ENCODE measurements around the gene FIP1L1.

Gene FIP1L1

GRCh38 chr4:53498706-53499105, 121.3 kb downstream of the FIP1L1 start:
- Histone ChIP-seq H3K79me2 (ENCODE audit: low read length) (no peaks in the 10 kb centered on the region), H3K27ac (ENCODE audit: low read length) (no peak overlapping the region), H3K9ac (ENCODE audit: low read length) (no peak overlapping the region), H3K4me1 (ENCODE audit: low read length) (no peaks in the 10 kb centered on the region), H3K9me3 (ENCODE audit: insufficient read depth, low read length) (no peaks in the 10 kb centered on the region), H3K4me3 (ENCODE audit: low read length) (no peak overlapping the region), H2AFZ (ENCODE audit: low read depth, low read length) (no peak overlapping the region), H4K20me1 (ENCODE audit: insufficient read depth, low read length) (no peaks in the 10 kb centered on the region), H3K36me3 (replicated peaks; ENCODE audit: low read depth, low read length) (no peaks in the 10 kb centered on the region), H3K27me3 (ENCODE audit: low read depth, low read length) (no peaks in the 10 kb centered on the region), H3K4me2 (ENCODE audit: low read length) (no peak overlapping the region)
- TF ChIP-seq CTCF (IDR thresholded peaks at IDR 0.05; ENCODE audit: low read depth, low read length) (no peak), EZH2phosphoT487 (IDR thresholded peaks at IDR 0.05; ENCODE audit: low read depth) (no peak)

DNA sequence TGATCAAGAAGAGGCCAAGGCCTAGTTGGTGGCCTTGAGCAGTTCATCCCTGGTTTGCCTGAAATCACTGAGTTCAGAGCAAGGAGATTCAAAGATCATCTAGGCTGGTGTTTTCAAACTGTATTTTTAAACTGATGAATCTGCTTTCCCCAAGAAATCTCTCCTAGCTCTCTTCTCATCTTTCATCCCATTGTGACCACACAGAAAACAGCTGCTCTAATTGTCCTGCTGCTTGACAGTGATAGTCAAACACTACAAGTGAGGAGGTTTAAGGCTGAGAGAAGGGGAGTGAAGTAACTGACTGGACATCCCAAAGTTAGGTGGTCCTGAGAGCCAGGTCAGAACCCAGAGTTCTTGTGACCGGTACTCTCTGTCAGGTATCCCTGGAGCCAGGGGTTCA, 122.3 kb downstream of the FIP1L1 start:
- Histone ChIP-seq H3K27ac (ENCODE audit: low read length) (no peak overlapping the region), H4K20me1 (ENCODE audit: insufficient read depth, low read length) (no peaks in the 10 kb centered on the region), H3K4me2 (ENCODE audit: low read length) (no peak overlapping the region), H3K9me3 (ENCODE audit: insufficient read depth, low read length) (no peaks in the 10 kb centered on the region), H3K27me3 (ENCODE audit: low read depth, low read length) (no peaks in the 10 kb centered on the region), H3K36me3 (replicated peaks; ENCODE audit: low read depth, low read length) (no peaks in the 10 kb centered on the region), H3K79me2 (ENCODE audit: low read length) (no peaks in the 10 kb centered on the region), H3K4me3 (ENCODE audit: low read length) (no peak overlapping the region), H3K4me1 (ENCODE audit: low read length) (no peaks in the 10 kb centered on the region), H2AFZ (ENCODE audit: low read depth, low read length) (no peak overlapping the region), H3K9ac (ENCODE audit: low read length) (no peak overlapping the region)
- TF ChIP-seq CTCF (IDR thresholded peaks at IDR 0.05; ENCODE audit: low read depth, low read length) = no peak
- TF ChIP-seq EZH2phosphoT487 (IDR thresholded peaks at IDR 0.05; ENCODE audit: low read depth) = no peak

GRCh38 chr4:53500546-53500945, 123.1 kb downstream of the FIP1L1 start:
- Histone ChIP-seq H3K9ac (ENCODE audit: low read length) (no peak overlapping the region), H3K27ac (ENCODE audit: low read length) (no peak overlapping the region), H2AFZ (ENCODE audit: low read depth, low read length) (no peak overlapping the region), H4K20me1 (ENCODE audit: insufficient read depth, low read length) (no peaks in the 10 kb centered on the region), H3K36me3 (replicated peaks; ENCODE audit: low read depth, low read length) (no peaks in the 10 kb centered on the region), H3K9me3 (ENCODE audit: insufficient read depth, low read length) (no peaks in the 10 kb centered on the region), H3K4me2 (ENCODE audit: low read length) (no peak overlapping the region), H3K79me2 (ENCODE audit: low read length) (no peaks in the 10 kb centered on the region), H3K27me3 (ENCODE audit: low read depth, low read length) (no peaks in the 10 kb centered on the region), H3K4me3 (ENCODE audit: low read length) (no peak overlapping the region), H3K4me1 (ENCODE audit: low read length) (no peaks in the 10 kb centered on the region)
- TF ChIP-seq EZH2phosphoT487 (IDR thresholded peaks at IDR 0.05; ENCODE audit: low read depth) = no peak
- TF ChIP-seq CTCF (IDR thresholded peaks at IDR 0.05; ENCODE audit: low read depth, low read length) = no peak

DNA sequence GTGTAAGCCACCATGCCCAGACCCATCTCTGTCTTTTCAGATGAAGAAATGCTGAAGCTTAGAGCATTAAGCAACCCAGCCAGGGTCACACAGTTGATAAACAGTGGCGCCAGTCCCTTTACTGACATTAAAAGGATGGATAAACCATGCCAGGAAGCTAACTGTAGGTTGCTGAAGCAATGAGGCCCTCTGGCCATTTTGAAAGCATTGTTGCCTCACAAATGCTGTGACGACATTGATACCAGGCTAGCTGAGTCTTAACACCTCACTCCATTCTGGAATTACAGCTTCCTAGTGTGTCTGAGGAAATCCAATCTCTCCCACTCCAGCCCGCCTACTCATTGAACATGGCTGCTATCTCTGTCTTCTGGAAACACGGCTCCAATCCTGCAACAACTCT, 124.1 kb downstream of the FIP1L1 start:
- no peaks in the 10 kb centered on the region for H3K27me3 ChIP-seq (ENCODE audit: low read depth, low read length)
- TF ChIP-seq CTCF (IDR thresholded peaks at IDR 0.05; ENCODE audit: low read depth, low read length) (no peak), EZH2phosphoT487 (IDR thresholded peaks at IDR 0.05; ENCODE audit: low read depth) (no peak)
- no peaks in the 10 kb centered on the region for H3K4me1 ChIP-seq (ENCODE audit: low read length)
- H3K79me2 ChIP-seq (ENCODE audit: low read length) = no peaks in the 10 kb centered on the region
- H3K27ac ChIP-seq (ENCODE audit: low read length) = no peak overlapping the region
- no peaks in the 10 kb centered on the region for H3K36me3 ChIP-seq (replicated peaks; ENCODE audit: low read depth, low read length)
- no peaks in the 10 kb centered on the region for H3K9me3 ChIP-seq (ENCODE audit: insufficient read depth, low read length)
- no peaks in the 10 kb centered on the region for H4K20me1 ChIP-seq (ENCODE audit: insufficient read depth, low read length)
- no peak overlapping the region for H2AFZ ChIP-seq (ENCODE audit: low read depth, low read length)
- H3K4me2 ChIP-seq (ENCODE audit: low read length) = no peak overlapping the region
- H3K4me3 ChIP-seq (ENCODE audit: low read length) = no peak overlapping the region
- H3K9ac ChIP-seq (ENCODE audit: low read length) = no peak overlapping the region

Measured in OCI-LY3 (cell line).